Measurements from ENCODE around the gene KCTD1. TPM values are rescaled to one million over a fixed set of nuclear protein-coding genes. Genes with fewer than 3 reads are reported as not detected.

KCTD1 gene
- polyA plus RNA-seq, 1 of the 3 experiments (the other 2 are of a cell fraction) = 12.8 TPM

Small RNA genes lying within 50 kb of the gene (small RNA-seq; reads per million reads assigned to genes)
- gene MIR8057 = 0 reads per million in 7 experiments
